ENCODE measurements around the gene RAP1GAP.

The RAP1GAP gene

GRCh38 chr1:21621051-21621450, 48.1 kb downstream of the RAP1GAP start:
- Histone ChIP-seq H3K27me3 (ENCODE audit: insufficient read depth, low read length, poor library complexity, severe bottlenecking) (no peaks in the 10 kb centered on the region), H3K79me2 (ENCODE audit: insufficient read depth, low read length) (no peaks in the 10 kb centered on the region)

GRCh38 chr1:21620496-21620895, 48.7 kb downstream of the RAP1GAP start:
- no peaks in the 10 kb centered on the region for H3K4me1 ChIP-seq (ENCODE audit: insufficient read depth, low read length, poor library complexity, severe bottlenecking)
- no peak overlapping the region for H3K4me2 ChIP-seq (ENCODE audit: low read depth, low read length, poor library complexity, severe bottlenecking)
- H3K9me3 ChIP-seq (ENCODE audit: insufficient read depth, low read depth, low read length): no peaks in the 10 kb centered on the region
- H3F3A ChIP-seq (ENCODE audit: low read depth): no peaks in the 10 kb centered on the region
- H3K9ac ChIP-seq (ENCODE audit: low read depth, low read length, poor library complexity, severe bottlenecking): no peak overlapping the region
- no peaks in the 10 kb centered on the region for H3K27me3 ChIP-seq (ENCODE audit: insufficient read depth, low read length, poor library complexity, severe bottlenecking)
- no peaks in the 10 kb centered on the region for H3K36me3 ChIP-seq (ENCODE audit: insufficient read depth, low read length)
- H4K20me1 ChIP-seq (ENCODE audit: insufficient read depth, low read length, poor library complexity, severe bottlenecking): no peaks in the 10 kb centered on the region
- no peak for TF ChIP-seq CTCF (conservative IDR thresholded peaks at IDR 0.05; ENCODE audit: low read length)
- no peak for TF ChIP-seq EZH2phosphoT487 (IDR thresholded peaks at IDR 0.05; ENCODE audit: borderline replicate concordance)
- H3K4me3 ChIP-seq (ENCODE audit: low read length, poor library complexity, severe bottlenecking): no peak overlapping the region
- no peaks in the 10 kb centered on the region for H3K9me2 ChIP-seq (replicated peaks; ENCODE audit: low read depth, low read length)
- no peaks in the 10 kb centered on the region for H3K79me2 ChIP-seq (ENCODE audit: insufficient read depth, low read length)
- H2AFZ ChIP-seq (ENCODE audit: low read length): no peak overlapping the region

More at GRCh38 chr1:21621051-21621450, 48.1 kb downstream of the RAP1GAP start:
- Histone ChIP-seq H3K4me2 (ENCODE audit: low read depth, low read length, poor library complexity, severe bottlenecking) (no peak overlapping the region), H3K4me1 (ENCODE audit: insufficient read depth, low read length, poor library complexity, severe bottlenecking) (no peaks in the 10 kb centered on the region), H3K9me2 (replicated peaks; ENCODE audit: low read depth, low read length) (no peaks in the 10 kb centered on the region), H3F3A (ENCODE audit: low read depth) (no peaks in the 10 kb centered on the region), H2AFZ (ENCODE audit: low read length) (no peak overlapping the region), H3K4me3 (ENCODE audit: low read length, poor library complexity, severe bottlenecking) (no peak overlapping the region), H3K36me3 (ENCODE audit: insufficient read depth, low read length) (no peaks in the 10 kb centered on the region), H4K20me1 (ENCODE audit: insufficient read depth, low read length, poor library complexity, severe bottlenecking) (no peaks in the 10 kb centered on the region), H3K9me3 (ENCODE audit: insufficient read depth, low read depth, low read length) (no peaks in the 10 kb centered on the region), H3K9ac (ENCODE audit: low read depth, low read length, poor library complexity, severe bottlenecking) (no peak overlapping the region)
- no peak for TF ChIP-seq CTCF (conservative IDR thresholded peaks at IDR 0.05; ENCODE audit: low read length)

GRCh38 chr1:21620011-21620410, 49.1 kb downstream of the RAP1GAP start:
- H3K4me2 ChIP-seq (ENCODE audit: low read depth, low read length, poor library complexity, severe bottlenecking): no peak overlapping the region

More at GRCh38 chr1:21620011-21620410, 49.1 kb downstream of the RAP1GAP start:
- Histone ChIP-seq H2AFZ (ENCODE audit: low read length) (no peak overlapping the region), H3K4me1 (ENCODE audit: insufficient read depth, low read length, poor library complexity, severe bottlenecking) (no peaks in the 10 kb centered on the region), H3F3A (ENCODE audit: low read depth) (no peaks in the 10 kb centered on the region), H4K20me1 (ENCODE audit: insufficient read depth, low read length, poor library complexity, severe bottlenecking) (no peaks in the 10 kb centered on the region), H3K9me2 (replicated peaks; ENCODE audit: low read depth, low read length) (no peaks in the 10 kb centered on the region), H3K9me3 (ENCODE audit: insufficient read depth, low read depth, low read length) (no peaks in the 10 kb centered on the region), H3K79me2 (ENCODE audit: insufficient read depth, low read length) (no peaks in the 10 kb centered on the region), H3K4me3 (ENCODE audit: low read length, poor library complexity, severe bottlenecking) (no peak overlapping the region), H3K36me3 (ENCODE audit: insufficient read depth, low read length) (no peaks in the 10 kb centered on the region), H3K27me3 (ENCODE audit: insufficient read depth, low read length, poor library complexity, severe bottlenecking) (no peaks in the 10 kb centered on the region), H3K9ac (ENCODE audit: low read depth, low read length, poor library complexity, severe bottlenecking) (no peak overlapping the region)
- TF ChIP-seq CTCF (conservative IDR thresholded peaks at IDR 0.05; ENCODE audit: low read length): no peak
- no peak for TF ChIP-seq EZH2phosphoT487 (IDR thresholded peaks at IDR 0.05; ENCODE audit: borderline replicate concordance)

Measured in Loucy (cell line).